Right ventricle myocardium inferior (tissue), 1 donor: ENCODE measurements around the gene KRTAP5-10. TPM values are rescaled to one million over a fixed set of nuclear protein-coding genes. Genes with fewer than 3 reads are reported as not detected.
A peak's percentile ranks its signal among the peaks of the same experiment; 100 is the strongest.
"Not testable (repeated sequence)": the region's sequence is repeated elsewhere in the genome, so short reads cannot be mapped to it uniquely, and the experiment has no call there.

ENCODE experiments used
- ATAC-seq: fragments of 200-7000 bp; cut with Tn5 transposase; one replicate; pipeline ENCODE4 v1.9.1; 2020; ENCODE audit warnings: mild to moderate bottlenecking, moderate library complexity
- DNase-seq: peaks from one replicate; pipeline ENCODE4 v3.0.0; 2021; ENCODE audit errors: missing footprints
- intact Hi-C: fragments of 100-400 bp; cut with DNase I; formaldehyde crosslinking; loops from one replicate; pipeline ENCODE4 v1.11.0; 2022
- total RNA-seq: library from RNA; stranded (reverse); fragmentation: NEBNext Ultra II Directional; extraction: Animal tissue kit (Norgen Biotek cat#: 25700); gene quantifications from one replicate; pipeline ENCODE4 v1.2.1, GENCODE V29; 2021
- donor health status: DM: no; HTN: yes; CAD: no; lungs with severe emphysema.

Gene KRTAP5-10
- total RNA-seq, 1 donor from 2014 or later = not detected

DNA sequence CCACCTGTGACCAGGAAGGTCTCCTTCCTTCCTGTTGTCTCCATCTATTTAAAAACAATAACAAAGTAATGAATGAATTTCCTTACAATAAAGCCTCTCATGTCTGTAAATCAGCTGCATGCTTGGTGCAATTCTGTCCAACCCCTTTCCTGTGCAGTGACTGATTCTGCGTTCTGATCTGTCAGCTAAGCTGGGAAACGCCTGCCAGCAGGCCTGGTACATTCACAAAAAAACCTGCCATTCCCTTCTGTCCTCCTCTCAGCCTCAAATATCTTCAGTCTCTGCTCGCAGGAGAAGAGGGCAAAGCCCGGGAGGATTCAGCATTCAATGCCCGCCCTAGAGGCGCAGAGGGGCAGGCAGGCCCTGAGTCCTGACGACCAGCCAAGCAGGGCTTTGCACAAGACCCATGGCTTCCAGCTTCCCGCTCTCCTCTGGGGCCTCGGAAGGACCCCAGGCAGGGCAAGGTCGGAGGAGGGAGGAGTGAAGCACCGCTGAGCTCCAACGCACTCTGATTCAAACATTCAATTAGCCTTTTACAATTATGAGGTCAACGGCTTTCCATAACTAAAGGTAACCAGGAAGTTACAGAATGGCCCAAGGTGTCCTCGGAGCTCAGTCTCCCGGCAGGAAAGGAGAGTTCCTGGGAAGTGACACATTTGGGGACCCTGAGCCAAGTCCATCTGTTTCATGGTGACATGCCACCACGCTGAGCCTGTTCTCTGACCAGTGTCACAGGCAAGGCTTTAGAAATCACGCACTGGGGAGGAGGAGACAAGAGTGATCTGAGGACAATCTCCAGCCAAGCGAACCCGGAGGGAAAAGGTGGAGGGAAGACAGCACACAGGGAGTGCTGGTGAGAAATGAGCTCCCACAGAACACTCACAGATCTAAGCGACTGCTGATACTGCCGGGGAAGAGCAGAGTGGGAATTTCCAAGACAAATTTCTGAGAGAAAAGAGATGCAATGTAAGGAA lies 1.6 kb downstream of the KRTAP5-10 start:
- intact Hi-C loops, ATAC-seq, DNase-seq: not testable (repeated sequence)

- ATAC-seq, intact Hi-C loops, DNase-seq: not testable (repeated sequence)
Observed at GRCh38 chr11:71567633-71568032, 2.3 kb downstream of the KRTAP5-10 start.

DNA sequence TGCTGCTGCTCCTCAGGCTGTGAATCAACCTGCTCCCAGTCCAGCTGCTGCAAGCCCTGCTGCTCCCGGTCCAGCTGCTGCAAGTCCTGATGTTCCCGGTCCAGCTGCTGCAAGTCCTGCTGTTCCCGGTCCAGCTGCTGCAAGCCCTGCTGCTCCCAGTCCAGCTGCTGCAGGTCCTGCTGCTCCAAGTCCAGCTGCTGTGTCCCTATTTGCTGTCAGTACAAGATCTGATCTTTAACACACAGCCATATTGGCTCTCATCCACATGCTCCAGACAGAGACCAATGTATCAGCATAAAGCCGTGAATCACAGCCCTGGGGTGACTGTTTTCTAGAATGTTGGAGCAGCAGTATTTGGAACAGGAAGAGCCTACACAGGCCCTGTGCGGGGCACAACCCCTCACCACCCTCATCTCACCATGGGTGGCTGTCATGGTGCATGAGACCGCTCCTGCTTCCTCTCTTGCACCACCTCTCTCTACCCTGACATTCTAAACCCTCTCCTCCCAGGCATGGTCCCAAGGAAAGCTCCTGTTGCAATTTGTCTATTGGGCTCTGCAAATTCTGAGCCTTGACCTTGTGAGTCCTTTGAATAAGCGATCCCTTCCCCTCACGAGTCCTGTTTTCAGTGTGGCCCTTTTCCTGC lies 3.5 kb downstream of the KRTAP5-10 start:
- intact Hi-C loops = no loop called here
- no peak for ATAC-seq
- DNase-seq = no peak

GRCh38 chr11:71571101-71571850 lies 5.9 kb downstream of the KRTAP5-10 start:
- intact Hi-C loops, DNase-seq, ATAC-seq: not testable (repeated sequence)

GRCh38 chr11:71572811-71573210 lies 7.4 kb downstream of the KRTAP5-10 start:
- no peak for DNase-seq
- intact Hi-C loops = no loop called here
- ATAC-seq = no peak

- intact Hi-C loops = no loop called here
- no peak for ATAC-seq
- DNase-seq = no peak
Observed at GRCh38 chr11:71574418-71574817, 9.1 kb downstream of the KRTAP5-10 start.

DNA sequence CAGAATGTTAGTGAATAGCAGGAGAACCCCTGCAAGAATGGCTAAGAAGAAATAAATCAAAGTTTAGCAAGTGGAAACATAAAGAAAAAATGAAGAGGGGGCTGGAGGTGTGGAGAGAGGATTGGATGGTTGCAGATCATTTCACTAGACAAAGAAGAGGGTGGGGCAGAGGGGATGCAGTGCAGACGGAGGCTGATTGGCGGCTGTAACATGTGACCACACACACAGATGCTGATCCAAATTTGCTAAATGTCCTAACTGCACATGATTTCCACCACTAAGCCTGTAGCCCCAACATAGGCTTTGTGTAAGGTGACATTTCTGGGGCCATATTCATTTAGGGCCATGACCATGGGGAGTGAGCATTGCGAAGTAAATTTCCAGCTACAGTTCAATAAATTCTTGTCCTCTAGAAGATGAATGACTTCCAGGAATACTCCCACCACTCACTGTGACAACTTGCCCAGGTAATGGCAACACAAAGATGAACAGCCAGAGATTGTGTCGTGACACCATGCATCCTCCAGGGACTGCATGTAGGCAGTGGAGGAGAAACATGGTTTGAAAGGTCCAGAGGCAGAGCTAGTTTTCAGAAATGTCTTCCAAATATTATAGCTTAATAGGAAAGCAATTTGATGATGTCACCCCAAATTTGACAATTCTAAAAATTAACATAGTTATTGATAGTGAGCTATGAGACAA lies 10.5 kb downstream of the KRTAP5-10 start:
- DNase-seq = no peak
- intact Hi-C loops = no loop called here
- no peak for ATAC-seq

DNA sequence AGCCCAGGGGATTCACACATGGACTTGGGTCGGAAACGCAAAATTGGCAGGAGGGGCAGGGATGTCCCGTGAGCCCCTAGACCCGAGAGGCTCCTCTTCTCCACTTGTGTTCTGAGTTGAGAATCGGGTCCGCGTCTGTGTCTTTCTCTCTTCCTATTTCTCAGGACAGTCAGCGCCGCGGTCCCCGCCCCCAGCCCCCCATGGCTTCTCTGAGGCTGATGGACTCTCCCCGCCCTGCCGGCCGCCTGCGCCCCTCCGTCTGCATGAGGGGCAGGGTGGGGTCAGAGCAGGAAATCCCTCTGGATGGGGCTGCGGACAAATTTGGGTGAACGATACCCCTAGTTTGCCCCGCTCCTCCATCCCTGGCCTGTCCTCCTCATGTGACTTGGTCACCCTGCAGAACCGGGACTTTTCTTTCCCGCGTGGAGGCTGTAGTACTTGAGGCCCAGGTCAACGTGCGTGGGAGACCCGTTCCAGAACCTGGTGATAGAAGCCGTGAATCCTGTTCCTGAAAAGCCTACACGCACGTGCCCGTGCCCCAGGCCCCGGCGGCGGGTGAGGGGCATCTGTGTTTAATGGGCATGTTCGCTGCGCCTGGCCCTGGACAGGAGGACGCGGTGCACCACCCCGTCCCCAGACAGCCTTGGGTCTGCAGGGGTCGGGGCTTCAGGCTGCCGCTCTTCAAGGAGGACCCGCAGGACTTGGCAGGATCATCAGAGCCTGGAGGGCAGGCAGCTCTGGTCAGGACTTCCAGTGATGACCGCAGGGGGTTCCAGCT lies 11.5 kb downstream of the KRTAP5-10 start:
- ATAC-seq, intact Hi-C loops, DNase-seq: not testable (repeated sequence)

GRCh38 chr11:71577469-71578004 lies 12.2 kb downstream of the KRTAP5-10 start:
- DNase-seq (no peak), ATAC-seq (no peak)
- intact Hi-C loops = no loop called here

GRCh38 chr11:71579513-71579912 lies 14.2 kb downstream of the KRTAP5-10 start:
- intact Hi-C loops, DNase-seq, ATAC-seq: not testable (repeated sequence)

GRCh38 chr11:71580057-71581003 lies 15.0 kb downstream of the KRTAP5-10 start:
- intact Hi-C loops = no loop called here
- DNase-seq = no peak
- peak; percentile 81 for ATAC-seq

DNA sequence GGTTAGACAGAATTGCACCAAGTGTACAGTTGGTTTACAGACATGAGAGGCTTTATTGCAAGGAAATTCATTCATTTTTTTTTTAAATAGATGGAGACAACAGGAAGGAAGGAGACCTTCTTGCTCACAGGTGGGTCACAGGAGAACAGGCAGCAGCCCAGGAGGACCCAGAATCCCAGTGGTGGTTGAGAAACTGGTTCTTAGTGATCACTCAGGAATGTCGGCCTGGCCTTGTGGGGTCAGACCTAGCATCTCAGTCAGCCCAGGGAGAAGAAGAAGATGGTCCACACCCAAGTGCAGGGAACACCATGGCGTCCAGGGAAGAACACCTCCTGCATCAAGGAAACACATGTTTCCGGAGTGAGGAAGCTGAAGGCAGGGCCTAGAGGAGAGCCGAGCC lies 16.5 kb downstream of the KRTAP5-10 start:
- intact Hi-C loops = no loop called here
- ATAC-seq (no peak), DNase-seq (no peak)

- no peak for ATAC-seq
- DNase-seq = no peak
- intact Hi-C loops = no loop called here
Observed at GRCh38 chr11:71582309-71582895, 17.0 kb downstream of the KRTAP5-10 start, which contains the start of gene KRTAP5-11. KRTAP5-11 (minus strand) TSS chr11:71582875; CDS start chr11:71582837, 38 bp downstream.

GRCh38 chr11:71582969-71583368 lies 17.6 kb downstream of the KRTAP5-10 start:
- DNase-seq, intact Hi-C loops, ATAC-seq: not testable (repeated sequence)

DNA sequence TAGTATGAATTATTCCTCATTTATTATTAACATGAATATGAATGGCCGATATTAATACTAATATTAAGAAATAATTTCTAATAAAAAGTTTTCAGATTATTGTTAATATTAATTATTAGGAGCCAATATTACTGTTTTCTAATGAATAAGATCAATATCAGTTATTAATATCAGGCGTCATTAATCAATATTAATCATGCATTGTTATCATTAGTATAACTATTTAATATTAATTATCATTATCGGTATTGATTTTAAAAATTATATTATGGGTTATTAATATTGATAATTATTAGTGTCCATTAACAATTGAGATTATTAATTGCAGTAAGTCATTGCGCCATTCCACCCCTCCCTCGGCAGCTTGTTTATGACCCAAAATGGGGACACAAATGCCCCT lies 20.3 kb downstream of the KRTAP5-10 start:
- ATAC-seq, intact Hi-C loops, DNase-seq: not testable (repeated sequence)

- ATAC-seq, DNase-seq, intact Hi-C loops: not testable (repeated sequence)
Observed at GRCh38 chr11:71588314-71588713, 23.0 kb downstream of the KRTAP5-10 start.
